Panc1 (cell line): ENCODE data around the gene ZNF804B. TPM values are rescaled to one million over a fixed set of nuclear protein-coding genes. Genes with fewer than 3 reads are reported as not detected.

Source experiments
- ATAC-seq: fragments of 200-7000 bp; cut with Tn5 transposase; 2 replicates; pipeline ENCODE4 v1.9.1; 2020; ENCODE audit warnings: mild to moderate bottlenecking, moderate library complexity
- BruUV-seq: library from RNA; stranded (reverse); fragments of 400-500 nt; replicated peaks from 2 replicates; lab custom pipeline; 2021; lab: Mats Ljungman, UMichigan
- CTCF ChIA-PET: fragments of 300-600 bp; sonication (Branson Sonifier 250); formaldehyde crosslinking; loops from one replicate; lab custom pipeline; 2022; ENCODE audit warnings: antibody characterized with exemption; lab: Charles Lee
- POLR2A ChIA-PET: fragments of 300-600 bp; sonication (Branson Sonifier 250); formaldehyde crosslinking; loops from one replicate; lab custom pipeline; 2022; ENCODE audit warnings: antibody characterized with exemption; lab: Charles Lee
- DNase-seq: peaks from one replicate; pipeline ENCODE4 v3.0.0-alpha.2; 2010; ENCODE audit warnings: low read depth, low spot score
- H3K27ac ChIP-seq: 2 replicates; pipeline ENCODE4 v1.5.1; 2011; ENCODE audit warnings: mild to moderate bottlenecking, low read length, inconsistent platforms
- H3K27me3 ChIP-seq: fragments of 200-500 bp; sonication (Bioruptor generic); 2 replicates; pipeline ENCODE4 v1.6.0; 2014; ENCODE audit warnings: low read length, inconsistent platforms; ENCODE audit not compliant: control insufficient read depth, insufficient read depth
- H3K36me3 ChIP-seq: fragments of 200-500 bp; sonication (Bioruptor generic); 2 replicates; pipeline ENCODE4 v1.5.1; 2014; ENCODE audit warnings: inconsistent platforms, mild to moderate bottlenecking, low read length, moderate library complexity; ENCODE audit not compliant: control insufficient read depth, insufficient read depth
- H3K4me1 ChIP-seq: 2 replicates; pipeline ENCODE4 v1.5.1; 2011; ENCODE audit warnings: inconsistent platforms, mild to moderate bottlenecking, low read length, moderate library complexity; ENCODE audit not compliant: control insufficient read depth, insufficient read depth
- H3K4me3 ChIP-seq, 2 experiments: 2 replicates each; pipeline ENCODE4 v1.5.1; 2011 to 2012; ENCODE audit warnings: low read depth in 2 of 2, low read length in 2 of 2, mild to moderate bottlenecking in 2 of 2, inconsistent platforms in 1 of 2, moderate library complexity in 1 of 2
- H3K9me3 ChIP-seq: fragments of 200-500 bp; sonication (Bioruptor generic); 2 replicates; pipeline ENCODE4 v1.5.1; 2014; ENCODE audit warnings: low read depth, mild to moderate bottlenecking, inconsistent platforms, low read length, moderate library complexity; ENCODE audit not compliant: control insufficient read depth, insufficient read depth
- CTCF ChIP-seq: fragments of 450-650 bp; IDR thresholded peaks from 2 replicates; pipeline ENCODE4 v1.5.1; 2017; ENCODE audit warnings: mild to moderate bottlenecking
- POLR2AphosphoS5 ChIP-seq: IDR thresholded peaks from 2 replicates; pipeline ENCODE4 v1.6.1; 2012; ENCODE audit warnings: mild to moderate bottlenecking, low read depth, low read length, moderate library complexity
- REST ChIP-seq, 2 experiments: IDR thresholded peaks; 2 replicates each; pipeline ENCODE4 v1.6.1; 2011 to 2012; ENCODE audit warnings: low read depth in 2 of 2, control low read depth in 1 of 2, low read length in 1 of 2, mild to moderate bottlenecking in 1 of 2, moderate library complexity in 1 of 2; ENCODE audit not compliant: insufficient read depth in 1 of 2
- SIN3A ChIP-seq: IDR thresholded peaks from 2 replicates; pipeline ENCODE4 v1.6.1; 2012; ENCODE audit warnings: low read depth, mild to moderate bottlenecking, low read length, moderate library complexity, borderline replicate concordance; ENCODE audit not compliant: insufficient read depth
- TCF7L2 ChIP-seq: IDR thresholded peaks from 2 replicates; pipeline ENCODE4 v1.6.1; 2011; ENCODE audit warnings: mild to moderate bottlenecking, low read depth, low read length, inconsistent platforms
- in situ Hi-C: cut with HindIII; loops from 2 replicates; pipeline ENCODE4 v1.10.0; 2016; ENCODE audit warnings: low sequenced_read_pairs, low pct_unique_long_range_greater_than_20kb
- intact Hi-C: fragments of 100-400 bp; cut with micrococcal nuclease; formaldehyde crosslinking; loops from one replicate; pipeline ENCODE4 v1.10.0; 2022; ENCODE audit not compliant: unreplicated experiment
- total RNA-seq: library from RNA; stranded (reverse); gene quantifications from one replicate; pipeline ENCODE4 v1.2.1, GENCODE V29; 2021; ENCODE audit not compliant: unreplicated experiment

The ZNF804B gene
- total RNA-seq, 1 experiment from 2014 or later = not detected

DNA sequence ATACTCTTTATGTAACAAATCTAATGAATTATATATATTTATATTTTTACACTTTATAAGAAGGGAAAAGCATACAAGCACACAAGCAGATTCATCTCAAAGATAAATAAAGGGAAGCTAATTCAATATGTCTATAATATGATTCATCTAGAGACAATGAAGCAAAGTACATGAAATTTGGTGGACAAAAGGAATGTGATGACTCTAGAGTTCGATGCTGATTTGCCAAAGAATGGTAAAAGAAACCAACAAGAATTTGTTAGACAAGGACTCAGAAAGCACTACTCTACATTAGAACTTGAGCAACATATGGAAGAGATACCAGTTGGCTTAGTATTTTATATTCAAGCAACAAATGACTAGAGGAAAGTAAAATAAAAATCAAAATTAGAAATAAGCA, 572.5 kb downstream of the ZNF804B start:
- Histone ChIP-seq H3K4me1 (no peaks in the 10 kb centered on the region), H3K4me3 (no peak overlapping the region), H3K9me3 (no peaks in the 10 kb centered on the region), H3K27me3 (no peaks in the 10 kb centered on the region), H3K36me3 (no peaks in the 10 kb centered on the region), H3K27ac (no peak overlapping the region)
- no TSS peak for BruUV-seq
- DNase-seq (no peak), ATAC-seq (no peak)
- no peak for TF ChIP-seq POLR2AphosphoS5
- no peak for TF ChIP-seq TCF7L2
- no peak for TF ChIP-seq SIN3A
- no peak for TF ChIP-seq REST (IDR thresholded peaks at IDR 0.05; ENCODE audit: insufficient read depth in 1 of 2, low read depth in 2 of 2, low read length in 1 of 2)
- TF ChIP-seq CTCF = no peak
- POLR2A ChIA-PET = no interaction called here
- intact Hi-C loops = no loop called here
- in situ Hi-C loops = no loop called here
- CTCF ChIA-PET = no interaction called here

DNA sequence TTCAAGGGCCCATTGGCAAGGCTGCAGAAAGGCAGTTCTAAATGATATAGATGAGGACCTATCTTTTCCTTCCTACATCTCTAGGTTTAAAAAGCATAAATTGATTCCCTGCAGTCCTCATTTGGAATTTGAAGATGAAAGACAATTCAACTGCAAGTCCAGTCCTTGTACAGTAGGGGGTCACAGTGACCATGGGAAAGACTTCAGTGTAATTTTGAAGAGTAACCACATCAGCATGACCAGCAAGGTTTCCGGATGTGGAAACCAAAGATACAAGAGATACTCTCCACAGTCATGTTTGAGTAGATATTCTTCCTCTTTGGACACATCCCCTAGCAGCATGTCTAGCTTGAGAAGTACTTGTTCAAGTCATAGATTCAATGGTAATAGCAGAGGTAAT, 575.3 kb downstream of the ZNF804B start:
- no peak overlapping the region for H3K27ac ChIP-seq
- ChIA-PET CTCF (no interaction called here), POLR2A (no interaction called here)
- H3K9me3 ChIP-seq = no peaks in the 10 kb centered on the region
- in situ Hi-C loops (no loop called here), intact Hi-C loops (no loop called here)
- H3K4me3 ChIP-seq = no peak overlapping the region
- H3K36me3 ChIP-seq = no peaks in the 10 kb centered on the region
- H3K4me1 ChIP-seq = no peaks in the 10 kb centered on the region
- TF ChIP-seq CTCF = no peak
- TF ChIP-seq SIN3A = no peak
- TF ChIP-seq TCF7L2 = no peak
- DNase-seq (no peak), ATAC-seq (no peak)
- H3K27me3 ChIP-seq = no peaks in the 10 kb centered on the region
- no TSS peak for BruUV-seq
